NCI-H2196 treated with DMSO at 0.1 percent for 48 hours (cell line): ENCODE data around the gene PSD2.

Source experiments
- DNase-seq: peaks from one replicate; lab custom pipeline; 2025; ENCODE audit not compliant: unreplicated experiment; lab: John Stamatoyannopoulos, UW

Gene PSD2

DNA sequence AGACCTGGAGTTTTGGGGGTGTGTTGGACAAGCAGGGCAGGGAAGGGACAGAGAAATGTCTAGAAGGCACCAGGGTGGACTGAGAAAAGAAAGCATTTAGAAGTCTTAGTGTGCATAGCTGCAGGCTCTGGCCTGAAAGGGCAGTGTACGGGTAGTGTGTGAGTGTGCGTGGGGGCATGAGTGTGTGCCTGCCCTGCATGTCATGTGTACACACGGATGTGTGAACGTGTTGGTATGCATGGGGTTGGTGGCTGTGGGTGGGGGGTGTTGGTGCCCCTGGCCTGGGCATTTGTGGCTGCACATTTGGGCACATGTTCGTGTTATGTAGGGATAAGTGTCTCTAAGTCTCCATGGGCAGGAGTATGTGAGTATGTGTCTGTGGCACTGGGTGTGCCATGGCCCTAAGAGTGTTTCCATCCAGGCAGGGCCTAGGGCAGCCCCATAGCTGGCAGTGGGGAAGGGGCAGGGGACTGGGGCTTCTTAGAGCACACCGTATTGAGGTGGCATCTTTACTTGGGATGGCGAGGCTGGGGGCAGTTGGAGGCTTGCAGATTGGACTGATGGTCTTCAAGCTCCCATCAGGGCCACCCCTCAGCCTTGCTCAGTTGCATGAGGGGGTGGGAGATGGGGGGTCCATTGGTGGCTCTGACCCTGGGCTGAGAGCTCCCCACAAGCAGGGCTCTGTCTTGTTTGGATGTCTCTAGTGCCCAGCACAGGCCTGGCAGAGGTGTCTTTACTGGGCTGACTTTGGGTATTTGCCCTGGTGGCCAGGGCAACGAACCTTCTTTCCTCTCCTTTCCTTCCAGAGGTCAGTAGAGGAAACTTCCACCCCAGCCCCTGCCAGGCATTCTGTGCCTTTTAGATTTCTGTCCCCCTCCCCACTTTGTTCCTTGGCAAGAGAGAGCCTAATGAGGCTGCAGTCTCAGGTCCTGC, 15.0 kb downstream of the PSD2 start:
- no peak for DNase-seq

DNA sequence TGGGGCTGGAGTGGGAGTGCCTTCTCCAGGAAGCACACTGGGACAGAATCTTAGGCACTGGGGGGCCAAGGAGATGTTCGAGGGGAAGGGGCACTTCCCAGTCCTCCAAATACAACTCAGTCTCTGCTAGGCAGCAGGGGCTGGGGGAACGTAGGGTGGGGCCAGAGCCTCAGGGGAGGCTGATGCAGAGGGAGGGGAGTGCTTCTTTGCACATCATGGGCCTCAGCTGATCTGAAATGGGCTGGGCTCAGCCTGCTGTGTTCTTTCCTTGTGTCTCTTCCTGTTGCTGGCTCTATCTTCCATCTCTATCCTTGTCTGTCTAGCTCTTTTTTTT, 15.6 kb downstream of the PSD2 start:
- DNase-seq: no peak

DNA sequence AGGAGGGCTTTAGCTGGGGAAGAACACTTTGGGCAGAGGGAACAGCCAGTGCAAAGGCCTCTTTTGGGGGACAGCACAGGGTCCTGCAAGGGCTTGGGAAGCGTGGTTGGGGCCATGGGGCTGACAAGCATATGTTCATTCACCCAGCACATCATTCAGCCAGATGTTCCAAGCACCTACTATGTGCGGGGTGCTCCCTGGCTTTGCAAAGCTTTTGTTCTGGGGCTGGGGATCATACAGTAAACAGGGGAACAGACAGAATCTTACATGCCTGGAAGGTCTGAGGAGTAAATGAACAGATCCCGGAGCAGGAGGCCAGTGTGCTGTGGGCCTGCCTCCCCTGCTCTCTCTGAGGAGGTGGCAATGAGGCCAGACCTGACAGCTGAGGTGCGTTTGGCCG, 16.7 kb downstream of the PSD2 start:
- no peak for DNase-seq

DNA sequence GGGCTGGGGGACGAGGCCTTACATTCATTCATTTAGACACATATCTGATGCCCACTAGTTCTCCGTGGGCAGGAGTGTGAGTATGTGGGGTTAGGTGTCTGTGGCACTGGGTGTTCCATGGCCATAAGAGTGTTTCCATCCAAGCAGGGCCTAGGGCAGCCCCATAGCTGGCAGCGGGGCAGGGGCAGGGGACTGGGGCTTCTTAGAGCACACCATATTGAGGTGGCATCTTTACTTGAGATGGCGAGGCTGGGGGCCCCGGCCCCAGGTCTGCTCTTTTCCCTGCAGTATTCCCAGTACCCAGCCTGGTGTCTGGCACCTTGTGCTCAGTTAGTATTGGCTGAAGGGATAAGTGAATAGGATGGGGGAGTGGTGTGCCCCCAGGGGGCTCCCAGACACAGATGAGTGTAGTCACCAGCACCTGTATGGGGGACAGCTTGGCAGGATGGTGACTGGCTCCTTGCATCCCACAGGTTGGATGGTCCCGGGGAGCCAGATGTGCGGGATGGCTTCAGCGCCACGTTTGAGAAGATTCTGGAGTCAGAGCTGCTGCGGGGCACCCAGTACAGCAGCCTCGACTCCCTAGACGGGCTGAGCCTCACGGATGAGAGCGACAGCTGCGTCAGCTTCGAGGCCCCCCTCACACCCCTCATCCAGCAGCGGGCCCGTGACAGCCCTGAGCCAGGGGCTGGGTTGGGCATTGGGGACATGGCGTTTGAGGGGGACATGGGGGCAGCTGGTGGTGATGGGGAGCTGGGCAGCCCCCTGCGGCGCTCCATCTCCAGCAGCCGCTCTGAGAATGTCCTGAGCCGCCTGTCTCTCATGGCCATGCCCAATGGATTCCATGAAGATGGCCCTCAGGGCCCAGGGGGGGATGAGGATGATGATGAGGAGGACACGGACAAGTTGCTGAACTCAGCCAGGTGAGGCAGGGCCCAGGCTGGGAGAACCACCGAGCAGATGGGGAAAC, 17.5 kb downstream of the PSD2 start:
- DNase-seq: no peak

DNA sequence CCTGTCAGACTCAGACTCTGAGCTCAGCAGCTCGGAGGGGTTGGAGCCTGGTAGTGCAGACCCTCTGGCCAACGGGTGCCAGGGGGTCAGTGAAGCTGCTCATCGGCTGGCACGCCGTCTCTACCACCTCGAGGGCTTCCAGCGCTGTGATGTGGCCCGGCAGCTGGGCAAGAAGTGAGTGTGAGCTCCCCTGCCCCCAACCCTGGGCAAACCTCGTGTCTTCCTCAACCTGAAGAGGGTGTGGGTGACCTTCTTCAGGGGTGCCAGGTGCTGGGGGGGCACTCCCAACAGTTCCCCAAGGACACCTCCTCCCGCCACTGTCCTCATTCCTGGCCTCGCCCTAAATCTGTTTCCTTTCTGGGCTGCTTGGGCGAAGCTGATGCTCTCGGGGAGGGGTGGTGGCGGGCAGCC, 18.6 kb downstream of the PSD2 start:
- DNase-seq: no peak

DNA sequence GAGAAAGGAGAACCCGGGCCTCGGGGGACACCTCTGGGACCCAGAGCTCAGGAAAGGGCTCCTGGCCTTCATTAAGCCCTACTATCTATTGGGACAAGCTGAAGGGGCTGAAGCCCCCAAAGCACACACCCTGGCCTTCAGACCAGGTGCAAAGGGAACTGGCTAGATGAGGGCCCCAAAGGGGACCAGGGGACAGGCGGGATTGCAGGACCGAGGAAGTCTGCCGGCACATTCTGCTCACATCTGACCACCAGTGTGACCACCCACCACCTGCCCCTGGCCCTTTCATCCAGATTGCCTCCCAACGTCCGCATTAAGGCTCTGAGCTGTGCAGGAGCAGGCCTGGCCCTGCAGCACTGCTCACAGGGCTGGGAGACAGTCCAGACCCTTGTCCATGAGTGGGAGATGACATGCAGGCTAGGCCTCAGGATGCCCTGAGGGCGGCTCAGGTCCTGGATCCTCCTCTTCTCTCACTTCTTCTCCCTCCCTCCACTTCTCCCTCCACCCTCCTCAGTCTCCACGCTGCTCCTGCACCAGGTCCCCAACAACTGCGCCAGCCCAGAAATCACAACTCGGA, 19.2 kb downstream of the PSD2 start:
- DNase-seq: no peak

DNA sequence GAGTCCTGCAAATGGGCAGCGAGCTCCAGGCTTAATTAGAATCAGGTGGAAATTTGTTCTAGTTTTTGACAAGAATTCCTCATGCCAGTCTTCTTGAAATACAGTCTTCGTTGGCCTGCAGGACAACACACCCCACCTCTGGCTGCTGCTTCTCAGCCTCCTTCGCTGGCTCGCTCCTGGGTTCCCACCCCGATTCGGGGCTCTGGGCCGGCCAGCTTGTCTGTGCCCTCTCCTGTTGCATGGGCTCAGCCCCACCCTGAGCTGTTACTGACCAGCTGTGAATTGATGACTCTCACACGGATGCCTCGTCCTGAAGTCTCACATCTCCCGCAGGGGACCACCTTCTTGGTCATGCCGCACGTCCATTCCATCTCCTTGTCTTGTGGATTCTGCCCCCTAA, 21.0 kb downstream of the PSD2 start:
- DNase-seq: no peak

DNA sequence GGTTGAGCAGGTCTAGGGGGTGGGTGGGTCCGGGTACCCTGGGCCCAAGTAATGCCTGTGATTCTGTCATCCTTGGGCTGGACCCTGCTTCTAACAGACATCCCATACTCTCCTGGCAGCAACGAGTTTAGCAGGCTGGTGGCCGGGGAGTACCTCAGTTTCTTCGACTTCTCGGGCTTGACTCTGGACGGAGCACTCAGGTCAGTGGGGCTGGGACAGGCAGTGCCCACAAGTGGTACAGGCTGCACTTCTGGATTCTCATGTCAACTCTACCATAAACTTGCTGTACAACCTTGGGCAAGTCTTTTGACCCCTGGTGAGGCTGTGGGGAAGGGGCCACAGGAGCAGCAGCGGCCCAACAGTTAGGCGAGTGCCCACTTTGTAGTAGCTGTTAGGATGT, 21.8 kb downstream of the PSD2 start:
- no peak for DNase-seq

DNA sequence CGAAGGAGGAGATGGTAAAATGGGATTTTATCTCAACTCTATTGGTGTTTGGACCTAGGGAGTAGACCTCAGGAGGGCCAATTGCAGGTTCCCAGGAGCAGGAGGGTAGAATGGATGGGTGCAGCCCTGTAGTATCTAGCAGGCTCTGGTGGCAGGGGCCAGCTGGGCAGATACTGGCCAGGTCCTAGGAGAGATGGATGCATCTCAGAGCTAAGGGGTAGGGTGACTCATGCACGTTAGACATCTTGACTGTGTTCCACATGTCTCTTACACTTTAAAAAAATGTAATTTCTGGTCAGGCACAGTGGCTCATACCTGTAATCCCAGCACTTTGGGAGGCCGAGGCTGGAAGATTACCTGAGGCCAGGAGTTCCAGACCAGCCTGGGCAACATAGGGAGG, 22.4 kb downstream of the PSD2 start:
- no peak for DNase-seq

DNA sequence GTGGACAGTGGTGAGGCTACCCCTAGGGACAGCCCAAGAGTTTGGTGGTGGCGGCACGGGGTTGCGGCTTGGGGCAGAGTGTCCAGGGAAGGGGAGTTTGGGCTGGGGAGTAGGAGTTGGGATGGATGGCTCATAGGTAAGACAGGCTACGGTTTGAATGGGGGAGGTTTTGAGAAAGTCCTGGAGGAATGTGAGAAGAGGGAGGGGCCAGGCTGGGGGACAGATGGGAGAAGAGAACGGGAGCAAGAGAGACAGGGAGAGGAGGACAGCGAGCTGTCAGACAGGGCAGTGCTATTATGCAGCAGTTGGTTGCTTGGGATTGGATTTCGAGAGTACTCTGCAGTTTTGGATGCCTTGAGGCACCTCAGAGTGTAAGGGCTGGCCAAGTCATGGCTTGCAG, 24.5 kb downstream of the PSD2 start:
- DNase-seq: no peak

DNA sequence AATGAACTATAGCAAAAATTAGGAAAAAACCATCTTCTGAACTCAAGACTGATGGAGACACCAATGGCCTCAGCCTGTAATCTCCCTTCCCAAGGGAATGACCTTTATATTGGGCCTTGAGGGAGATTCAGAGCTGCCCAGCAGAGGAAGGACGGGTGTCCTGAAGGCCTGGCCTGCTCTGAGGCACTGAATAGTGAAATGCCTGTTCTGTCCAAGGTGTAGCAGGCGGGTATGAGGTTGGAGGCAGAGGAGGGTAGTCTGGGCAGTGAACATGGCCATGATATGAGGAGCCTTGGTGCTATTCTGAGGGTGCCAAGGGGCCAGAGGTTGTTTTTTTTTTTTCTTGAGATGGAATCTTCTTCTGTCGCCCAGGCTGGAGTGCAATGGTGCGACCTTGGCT, 25.0 kb downstream of the PSD2 start:
- no peak for DNase-seq

DNA sequence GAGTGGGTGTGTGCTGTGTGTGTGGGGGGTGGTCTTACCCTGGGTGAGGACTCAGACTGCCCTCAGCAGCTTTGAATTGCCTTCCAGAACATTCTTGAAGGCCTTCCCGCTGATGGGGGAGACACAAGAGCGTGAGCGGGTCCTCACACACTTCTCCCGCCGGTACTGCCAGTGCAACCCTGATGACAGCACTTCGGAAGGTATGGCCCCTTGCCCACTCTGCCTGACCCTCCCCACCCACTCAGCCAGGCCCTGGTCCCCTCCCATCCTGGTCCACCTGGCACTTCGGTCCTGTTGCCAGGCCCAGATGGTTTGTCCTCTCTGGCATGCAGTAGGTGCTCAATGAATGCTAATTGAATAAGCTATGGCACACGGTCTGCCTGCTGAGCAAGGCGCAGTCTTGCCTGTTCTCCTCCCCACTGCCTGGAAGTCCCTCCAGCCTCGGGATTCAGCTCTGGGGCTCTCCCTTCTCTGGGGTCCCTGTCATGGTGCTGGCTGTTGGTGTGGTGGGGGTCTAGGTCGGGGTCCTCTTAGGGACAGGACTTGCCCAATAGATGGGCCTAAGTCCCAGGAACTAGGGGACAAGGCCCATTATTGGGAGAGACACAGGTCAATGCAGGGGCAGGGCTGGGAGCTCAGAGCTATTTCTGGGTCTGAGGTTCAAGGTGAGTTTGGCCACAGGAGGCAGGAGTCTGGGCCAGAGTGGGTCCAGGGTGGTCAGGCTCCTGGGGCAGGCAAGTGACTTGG, 26.4 kb downstream of the PSD2 start:
- DNase-seq: no peak

DNA sequence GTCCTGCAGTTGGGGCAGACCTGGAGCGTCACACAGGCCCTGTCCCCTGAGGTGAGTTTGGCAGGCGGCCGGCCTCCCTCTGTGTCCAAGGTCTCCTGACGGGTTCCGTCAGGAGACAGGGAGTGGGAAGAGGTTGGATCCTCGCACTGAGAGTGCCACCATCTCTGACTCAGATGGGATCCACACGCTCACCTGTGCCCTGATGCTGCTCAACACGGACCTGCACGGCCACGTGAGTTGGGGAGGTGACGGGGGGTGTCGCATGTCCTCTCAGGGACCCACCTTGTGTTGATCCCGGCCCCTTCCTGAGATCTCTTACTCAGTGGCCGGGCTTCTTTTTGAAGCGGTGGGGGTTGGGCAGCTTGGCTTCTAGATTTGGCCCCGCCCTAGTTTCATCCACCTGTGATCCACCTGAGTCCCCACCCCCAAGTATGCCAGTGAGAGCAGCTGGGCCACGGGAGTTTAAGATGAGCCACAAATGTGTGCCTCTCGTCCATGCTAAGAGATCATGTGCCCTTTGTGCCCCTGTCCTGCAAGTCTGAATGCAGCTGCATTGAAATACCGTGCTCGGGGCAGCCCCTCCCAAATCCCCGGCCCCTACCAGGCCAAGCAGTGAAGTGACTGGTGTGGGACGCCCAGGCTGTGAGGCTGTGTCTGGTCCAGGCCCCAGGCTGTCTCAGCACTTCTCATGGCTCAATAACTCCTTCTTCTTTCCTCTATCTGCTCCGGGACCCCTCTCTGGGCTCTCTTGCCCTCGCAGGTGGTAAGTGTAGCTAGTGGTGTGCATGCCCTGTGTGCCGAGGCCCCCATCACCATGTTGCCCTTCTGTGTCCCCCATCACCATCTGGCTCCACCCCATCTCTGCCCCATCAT, 27.2 kb downstream of the PSD2 start:
- no peak for DNase-seq

DNA sequence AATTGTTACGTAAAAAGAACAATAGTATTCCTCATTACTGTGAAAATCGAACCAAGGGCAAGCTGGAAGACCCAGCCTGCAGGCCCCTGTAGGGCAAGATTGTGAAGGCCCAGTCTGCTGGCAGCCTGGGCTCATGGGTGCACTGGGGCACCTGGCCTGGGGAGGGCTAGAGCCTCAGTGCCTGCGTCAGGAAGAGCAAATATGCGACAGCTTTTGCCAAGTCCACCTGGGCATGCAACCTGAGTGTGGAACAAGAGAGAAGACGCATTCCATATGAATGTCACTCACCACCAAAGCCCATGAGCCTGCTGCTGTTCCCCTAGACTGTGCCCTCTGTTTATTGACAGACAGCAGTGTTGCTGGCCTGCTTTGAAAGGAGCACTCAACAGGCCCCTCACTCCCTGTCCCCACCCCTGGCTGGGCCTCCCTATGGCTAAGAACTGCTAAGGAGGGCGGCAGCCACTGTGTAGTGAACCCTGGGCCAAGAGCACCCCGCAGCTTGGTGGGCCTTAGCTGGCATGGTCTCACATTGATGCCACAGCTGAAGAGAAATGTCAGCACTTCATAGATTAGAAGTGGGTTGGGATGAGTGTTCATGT, 28.2 kb downstream of the PSD2 start:
- no peak for DNase-seq

DNA sequence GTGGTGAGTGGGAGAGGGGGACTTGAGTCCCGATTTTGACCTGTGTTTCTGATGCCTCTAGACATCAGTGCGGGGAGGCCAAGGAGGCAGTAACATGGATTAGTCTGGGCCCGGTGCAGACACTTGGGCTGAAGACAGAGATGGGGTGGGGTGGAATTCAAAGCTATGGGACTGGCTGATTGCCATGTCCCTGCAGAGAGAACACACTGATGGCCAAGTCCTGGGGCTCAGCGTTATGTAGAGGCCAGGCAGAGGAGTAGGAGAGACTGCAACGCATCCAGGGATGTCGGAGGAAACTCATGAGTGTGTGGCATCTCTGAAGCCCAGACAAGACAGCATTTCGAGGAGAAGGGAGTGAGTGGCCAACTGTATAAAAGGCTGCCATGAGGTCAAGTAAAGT, 30.1 kb downstream of the PSD2 start:
- DNase-seq: no peak

DNA sequence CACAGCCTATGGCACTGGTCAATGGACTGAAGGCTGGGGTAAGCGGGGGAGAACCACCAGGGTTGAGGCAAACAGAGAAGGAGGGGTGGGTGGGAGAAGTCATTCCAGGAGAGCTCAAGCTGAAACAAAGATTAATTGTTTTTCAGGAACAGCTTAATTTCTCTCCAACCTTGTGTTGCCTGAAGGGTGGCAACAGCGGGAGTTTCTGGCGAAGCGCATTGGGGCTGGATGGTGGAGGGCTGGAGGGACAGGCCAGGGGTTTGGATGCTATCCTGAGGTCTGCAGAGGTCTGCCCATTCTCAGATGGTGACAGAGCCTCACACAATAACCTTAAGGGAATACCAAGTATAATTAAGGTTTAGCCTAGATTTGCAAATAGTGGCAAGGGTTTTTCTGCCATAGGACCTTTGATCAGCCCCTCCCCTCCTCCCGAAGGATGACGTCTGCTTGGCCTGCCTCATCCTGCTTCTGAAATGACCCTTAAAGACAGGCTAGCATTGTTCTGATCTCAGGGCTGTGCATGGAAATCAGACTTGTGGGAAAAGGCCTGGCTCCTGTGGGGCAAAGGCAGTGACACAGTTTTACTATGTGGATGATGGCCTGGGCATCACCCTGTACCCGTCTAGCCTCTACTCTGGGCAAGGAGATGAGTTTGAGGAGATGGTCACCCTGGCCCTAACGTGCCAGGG, 32.7 kb downstream of the PSD2 start:
- no peak for DNase-seq

DNA sequence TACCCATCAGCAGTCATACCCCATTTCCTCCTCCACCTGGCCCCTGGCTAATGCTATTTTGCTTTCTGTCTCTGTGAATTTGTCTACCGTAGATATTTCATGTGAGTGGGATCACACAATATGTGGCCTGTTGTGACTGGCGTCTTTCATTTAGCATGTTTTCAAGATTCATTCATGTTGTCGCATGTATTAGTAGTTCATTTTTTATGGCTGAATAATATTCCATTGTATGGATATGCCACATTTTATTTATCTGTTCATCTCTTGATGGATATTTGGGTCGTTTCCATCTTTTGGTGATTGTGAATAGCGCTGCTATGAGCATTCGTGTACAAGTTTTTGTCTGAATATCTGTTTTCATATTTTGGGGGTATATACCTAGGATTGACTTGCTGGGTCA, 33.9 kb downstream of the PSD2 start:
- no peak for DNase-seq

DNA sequence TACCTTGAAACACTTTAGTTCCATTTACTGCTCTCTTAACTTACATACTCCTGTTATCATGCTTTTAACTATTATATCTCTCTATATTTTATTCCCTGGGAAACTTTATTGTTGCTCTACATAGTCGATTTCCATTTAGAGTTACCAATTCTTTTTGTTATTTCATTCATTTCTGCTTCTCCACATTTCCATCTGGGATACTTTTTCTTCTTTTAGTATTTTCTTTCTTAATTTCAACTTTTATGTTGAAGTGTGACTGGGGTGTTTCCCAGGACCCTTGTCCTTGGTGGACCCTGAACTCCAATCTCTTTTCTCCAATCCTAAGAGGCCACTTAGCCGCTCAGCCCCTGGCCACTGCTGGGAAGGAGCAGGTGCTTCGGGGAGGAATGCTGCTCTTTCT, 36.0 kb downstream of the PSD2 start:
- DNase-seq: no peak

DNA sequence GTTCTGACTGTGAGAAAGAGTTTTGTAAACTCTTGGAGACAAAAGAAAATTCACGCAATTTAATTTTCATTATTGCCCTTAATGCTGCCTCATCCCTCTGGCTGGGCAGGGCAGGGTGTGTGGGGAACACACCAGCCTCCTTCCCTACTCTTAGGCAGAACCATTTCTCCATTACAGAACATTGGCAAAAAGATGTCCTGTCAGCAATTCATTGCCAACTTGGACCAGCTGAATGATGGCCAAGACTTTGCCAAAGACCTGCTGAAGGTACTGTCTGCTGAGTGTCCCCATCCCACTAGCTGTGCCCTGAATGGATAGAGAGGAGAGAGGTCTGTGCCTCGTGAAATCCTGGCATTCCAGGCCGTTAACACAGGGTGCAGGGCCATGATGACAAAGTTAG, 37.9 kb downstream of the PSD2 start:
- DNase-seq: no peak
